Activated naive CD8-positive, alpha-beta T cell treated with anti-CD3 and anti-CD28 coated beads for 36 hours (primary cell): Measurements from ENCODE around the gene RPRD1B. TPM values are rescaled to one million over a fixed set of nuclear protein-coding genes. Genes with fewer than 3 reads are reported as not detected.

Experiments
- DNase-seq: peaks from one replicate; pipeline ENCODE4 v3.0.0; 2021
- H3K27ac Mint-ChIP-seq: one replicate; pipeline ENCODE4 v1.8.0; 2022; ENCODE audit warnings: mild to moderate bottlenecking, moderate library complexity, mixed read lengths
- H3K27me3 Mint-ChIP-seq: one replicate; pipeline ENCODE4 v1.8.0; 2022; ENCODE audit warnings: mild to moderate bottlenecking, mixed read lengths
- H3K36me3 Mint-ChIP-seq: one replicate; pipeline ENCODE4 v1.8.0; 2021; ENCODE audit warnings: mild to moderate bottlenecking, mixed read lengths
- H3K4me1 Mint-ChIP-seq: one replicate; pipeline ENCODE4 v1.8.0; 2021; ENCODE audit warnings: mixed read lengths
- H3K4me3 Mint-ChIP-seq: one replicate; pipeline ENCODE4 v1.8.0; 2022; ENCODE audit warnings: mild to moderate bottlenecking, moderate library complexity, mixed read lengths
- H3K9me3 Mint-ChIP-seq: one replicate; pipeline ENCODE4 v1.8.0; 2022; ENCODE audit warnings: mixed read lengths
- total RNA-seq, 2 experiments: library from RNA; stranded (reverse); gene quantifications; one replicate each; pipeline ENCODE4 v1.2.3, GENCODE V29; 2021

RPRD1B gene
- total RNA-seq, 2 experiments from 2014 or later, result 37.6 to 42.7 TPM

- no peak for DNase-seq
- Mint-ChIP-seq H3K27ac (no peak overlapping the region), H3K27me3 (no peaks in the 10 kb centered on the region), H3K4me3 (no peak overlapping the region), H3K4me1 (no peaks in the 10 kb centered on the region), H3K9me3 (no peaks in the 10 kb centered on the region), H3K36me3 (no peaks in the 10 kb centered on the region)
These were observed 87.1 kb downstream of the RPRD1B start for GRCh38 chr20:38120625-38120988.

- H3K4me1 Mint-ChIP-seq, result no peaks in the 10 kb centered on the region
- no peak for DNase-seq
- H3K27ac Mint-ChIP-seq, result no peak overlapping the region
- no peaks in the 10 kb centered on the region for H3K27me3 Mint-ChIP-seq
- no peaks in the 10 kb centered on the region for H3K9me3 Mint-ChIP-seq
- H3K36me3 Mint-ChIP-seq, result no peaks in the 10 kb centered on the region
- H3K4me3 Mint-ChIP-seq, result no peak overlapping the region
These were observed 88.2 kb downstream of the RPRD1B start for GRCh38 chr20:38121741-38122140.

- no peaks in the 10 kb centered on the region for H3K27me3 Mint-ChIP-seq
- DNase-seq, result no peak
- H3K4me3 Mint-ChIP-seq, result no peak overlapping the region
- no peaks in the 10 kb centered on the region for H3K4me1 Mint-ChIP-seq
- H3K9me3 Mint-ChIP-seq, result no peaks in the 10 kb centered on the region
- no peak overlapping the region for H3K27ac Mint-ChIP-seq
- H3K36me3 Mint-ChIP-seq, result no peaks in the 10 kb centered on the region
These were observed 89.6 kb downstream of the RPRD1B start for GRCh38 chr20:38123021-38123587.

GRCh38 chr20:38125157-38126056 is 91.9 kb downstream of the RPRD1B start:
- Mint-ChIP-seq H3K36me3 (no peaks in the 10 kb centered on the region), H3K4me1 (no peaks in the 10 kb centered on the region), H3K9me3 (no peaks in the 10 kb centered on the region), H3K4me3 (no peak overlapping the region), H3K27ac (no peak overlapping the region), H3K27me3 (no peaks in the 10 kb centered on the region)
- DNase-seq, result no peak

GRCh38 chr20:38126146-38126921 is 92.8 kb downstream of the RPRD1B start:
- no peak for DNase-seq
- H3K9me3 Mint-ChIP-seq, result no peaks in the 10 kb centered on the region
- H3K4me1 Mint-ChIP-seq, result no peaks in the 10 kb centered on the region
- no peaks in the 10 kb centered on the region for H3K36me3 Mint-ChIP-seq
- H3K4me3 Mint-ChIP-seq, result no peak overlapping the region
- H3K27ac Mint-ChIP-seq, result no peak overlapping the region
- H3K27me3 Mint-ChIP-seq, result no peaks in the 10 kb centered on the region

GRCh38 chr20:38126932-38127621 is 93.5 kb downstream of the RPRD1B start:
- no peak overlapping the region for H3K4me3 Mint-ChIP-seq
- H3K27me3 Mint-ChIP-seq, result no peaks in the 10 kb centered on the region
- H3K27ac Mint-ChIP-seq, result no peak overlapping the region
- H3K36me3 Mint-ChIP-seq, result no peaks in the 10 kb centered on the region
- DNase-seq, result no peak
- H3K9me3 Mint-ChIP-seq, result no peaks in the 10 kb centered on the region
- H3K4me1 Mint-ChIP-seq, result no peaks in the 10 kb centered on the region

- Mint-ChIP-seq H3K27ac (no peak overlapping the region), H3K9me3 (no peaks in the 10 kb centered on the region), H3K4me3 (no peak overlapping the region), H3K4me1 (no peaks in the 10 kb centered on the region), H3K36me3 (no peaks in the 10 kb centered on the region), H3K27me3 (no peaks in the 10 kb centered on the region)
- DNase-seq, result no peak
These were observed 94.5 kb downstream of the RPRD1B start for GRCh38 chr20:38127920-38128528.

- H3K27ac Mint-ChIP-seq, result no peak overlapping the region
- H3K9me3 Mint-ChIP-seq, result no peaks in the 10 kb centered on the region
- no peaks in the 10 kb centered on the region for H3K27me3 Mint-ChIP-seq
- DNase-seq, result no peak
- H3K4me3 Mint-ChIP-seq, result no peak overlapping the region
- H3K4me1 Mint-ChIP-seq, result no peaks in the 10 kb centered on the region
- H3K36me3 Mint-ChIP-seq, result no peaks in the 10 kb centered on the region
These were observed 95.1 kb downstream of the RPRD1B start for GRCh38 chr20:38128691-38129090.

- Mint-ChIP-seq H3K27ac (no peak overlapping the region), H3K36me3 (no peaks in the 10 kb centered on the region), H3K27me3 (peaks cover under 1% of the 10 kb centered on the region), H3K9me3 (no peaks in the 10 kb centered on the region), H3K4me3 (no peak overlapping the region), H3K4me1 (peaks cover 2% of the 10 kb centered on the region)
- DNase-seq, result no peak
These were observed 95.8 kb downstream of the RPRD1B start for GRCh38 chr20:38129248-38129865.

GRCh38 chr20:38129893-38130609 is 96.5 kb downstream of the RPRD1B start:
- Mint-ChIP-seq H3K4me1 (peaks cover 8% of the 10 kb centered on the region), H3K27ac (no peak overlapping the region), H3K4me3 (no peak overlapping the region), H3K27me3 (peaks cover 4% of the 10 kb centered on the region), H3K36me3 (no peaks in the 10 kb centered on the region), H3K9me3 (no peaks in the 10 kb centered on the region)
- no peak for DNase-seq

- Mint-ChIP-seq H3K27ac (no peak overlapping the region), H3K9me3 (no peaks in the 10 kb centered on the region), H3K4me1 (peaks cover 8% of the 10 kb centered on the region), H3K36me3 (no peaks in the 10 kb centered on the region), H3K4me3 (no peak overlapping the region), H3K27me3 (peaks cover 4% of the 10 kb centered on the region)
- DNase-seq, result no peak
These were observed 97.4 kb downstream of the RPRD1B start for GRCh38 chr20:38130687-38131587.

GRCh38 chr20:38131588-38132121 is 98.1 kb downstream of the RPRD1B start:
- Mint-ChIP-seq H3K4me1 (peaks cover 8% of the 10 kb centered on the region), H3K36me3 (no peaks in the 10 kb centered on the region), H3K27ac (no peak overlapping the region), H3K4me3 (no peak overlapping the region), H3K27me3 (peaks cover 4% of the 10 kb centered on the region), H3K9me3 (no peaks in the 10 kb centered on the region)
- DNase-seq, result no peak
